ENCODE measurements around the gene KANSL3.

DNA sequence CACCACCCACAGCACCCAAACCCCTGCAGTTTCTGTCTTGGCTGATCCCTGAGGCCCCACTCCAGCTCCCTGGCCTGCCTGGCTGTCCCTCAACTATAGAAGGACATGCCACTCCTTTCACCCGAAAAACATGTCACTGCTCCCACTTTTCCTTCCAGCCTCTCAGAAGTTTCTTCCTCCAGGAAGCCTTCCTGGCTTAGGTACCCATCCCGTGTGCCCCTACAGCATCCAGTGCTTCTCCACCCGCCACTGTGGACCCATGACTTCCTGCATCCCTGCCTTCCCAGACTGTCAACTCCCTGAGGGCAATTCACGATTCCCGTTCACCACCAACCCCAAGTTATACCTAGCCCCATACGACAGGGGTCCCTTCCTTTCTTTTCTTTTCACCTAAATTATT is 80.1 kb downstream of the KANSL3 start:
- TF ChIP-seq, protein P1, sequence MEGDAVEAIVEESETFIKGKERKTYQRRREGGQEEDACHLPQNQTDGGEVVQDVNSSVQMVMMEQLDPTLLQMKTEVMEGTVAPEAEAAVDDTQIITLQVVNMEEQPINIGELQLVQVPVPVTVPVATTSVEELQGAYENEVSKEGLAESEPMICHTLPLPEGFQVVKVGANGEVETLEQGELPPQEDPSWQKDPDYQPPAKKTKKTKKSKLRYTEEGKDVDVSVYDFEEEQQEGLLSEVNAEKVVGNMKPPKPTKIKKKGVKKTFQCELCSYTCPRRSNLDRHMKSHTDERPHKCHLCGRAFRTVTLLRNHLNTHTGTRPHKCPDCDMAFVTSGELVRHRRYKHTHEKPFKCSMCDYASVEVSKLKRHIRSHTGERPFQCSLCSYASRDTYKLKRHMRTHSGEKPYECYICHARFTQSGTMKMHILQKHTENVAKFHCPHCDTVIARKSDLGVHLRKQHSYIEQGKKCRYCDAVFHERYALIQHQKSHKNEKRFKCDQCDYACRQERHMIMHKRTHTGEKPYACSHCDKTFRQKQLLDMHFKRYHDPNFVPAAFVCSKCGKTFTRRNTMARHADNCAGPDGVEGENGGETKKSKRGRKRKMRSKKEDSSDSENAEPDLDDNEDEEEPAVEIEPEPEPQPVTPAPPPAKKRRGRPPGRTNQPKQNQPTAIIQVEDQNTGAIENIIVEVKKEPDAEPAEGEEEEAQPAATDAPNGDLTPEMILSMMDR (IDR thresholded peaks at IDR 0.05) = no peak
- no peak for TF ChIP-seq EZH2 (IDR thresholded peaks at IDR 0.05; ENCODE audit: borderline replicate concordance, insufficient read depth, low read depth, low read length, poor library complexity, severe bottlenecking)
